Gastrocnemius medialis (tissue), 4 donors: ENCODE results near the gene AVEN. TPM values are rescaled to one million over a fixed set of nuclear protein-coding genes. Genes with fewer than 3 reads are reported as not detected.

Experiments used
- ATAC-seq, 2 donors: fragments of 150-250 bp; one replicate each; pipeline ENCODE4 v1.9.1; 2016
- DNase-seq, 2 donors: peaks; one replicate each; pipeline ENCODE4 v3.0.0-alpha.2; 2019
- H3K27ac ChIP-seq, 4 donors: fragments of 200-600 bp; sonication (generic); 1 replicate in 1 of 4; 2 replicates in 3 of 4; pipeline ENCODE4 v1.5.1; 2016 to 2018; ENCODE audit warnings: mild to moderate bottlenecking in 2 of 4, moderate library complexity in 1 of 4
- H3K27me3 ChIP-seq, 3 donors: fragments of 200-600 bp; sonication (generic) in 2 of 3; 1 replicate in 1 of 3; 2 replicates in 2 of 3; pipeline versions ENCODE4 v1.5.1 to v1.6.0; 2016 to 2019; ENCODE audit warnings: mild to moderate bottlenecking in 1 of 3, moderate library complexity in 1 of 3
- H3K36me3 ChIP-seq, 2 donors: fragments of 200-600 bp; sonication (generic) in 1 of 2; one replicate each; pipeline ENCODE4 v1.5.1; 2017 to 2018
- H3K4me1 ChIP-seq, 2 donors: fragments of 200-600 bp; sonication (generic) in 1 of 2; one replicate each; pipeline ENCODE4 v1.5.1; 2016 to 2017; ENCODE audit warnings: mild to moderate bottlenecking in 2 of 2
- H3K4me3 ChIP-seq, 4 donors: fragments of 200-600 bp; sonication (generic) in 3 of 4; 1 replicate in 1 of 4; 2 replicates in 3 of 4; pipeline ENCODE4 v1.5.1; 2016 to 2019; ENCODE audit warnings: mild to moderate bottlenecking in 2 of 4
- H3K9me3 ChIP-seq, 3 donors: fragments of 200-600 bp; sonication (generic) in 2 of 3; 1 replicate in 1 of 3; 2 replicates in 2 of 3; pipeline ENCODE4 v1.5.1; 2016 to 2019
- CTCF ChIP-seq, 5 experiments: fragments of 450-650 bp in 3 of 5; fragments of 200-600 bp in 2 of 5; sonication (generic) in 2 of 5; IDR thresholded peaks in 4 of 5; conservative IDR thresholded peaks in 1 of 5; 1 replicate in 4 of 5; 2 replicates in 1 of 5; pipeline ENCODE4 v1.5.1; 2016 to 2019; ENCODE audit warnings: antibody characterized with exemption in 5 of 5, mild to moderate bottlenecking in 3 of 5, moderate library complexity in 3 of 5
- POLR2A ChIP-seq, 2 donors: fragments of 450-650 bp; IDR thresholded peaks; one replicate each; pipeline ENCODE4 v1.6.1; 2017; ENCODE audit warnings: antibody characterized with exemption in 2 of 2, mild to moderate bottlenecking in 2 of 2, moderate library complexity in 2 of 2
- in situ Hi-C, 4 donors: fragments of 200-750 bp; cut with MboI; loops; one replicate each; pipeline versions ENCODE4 v1.15.0 to v1.8.0; 2017; ENCODE audit warnings: low sequenced_read_pairs in 4 of 4
- intact Hi-C: fragments of 100-400 bp; cut with DNase I; formaldehyde crosslinking; loops from one replicate; pipeline ENCODE4 v1.15.1; 2023; ENCODE audit warnings: low total_unique reads
- total RNA-seq, 4 donors: library from RNA; depleted of rRNA; stranded (reverse); fragments of >200 nt; gene quantifications; one replicate each; pipeline versions ENCODE4 v1.1.0 to v1.2.3, GENCODE V29; 2016

The AVEN gene
- total RNA-seq, 4 donors from 2014 or later = 17.4 to 36.2 (median 21.5) TPM

GRCh38 chr15:33955945-33956344 lies 83.1 kb downstream of the AVEN start:
- Histone ChIP-seq H3K4me3 (no peak overlapping the region), H3K9me3 (no peaks in the 10 kb centered on the region), H3K27me3 (no peaks in the 10 kb centered on the region), H3K4me1 (no peaks in the 10 kb centered on the region), H3K27ac (no peak overlapping the region), H3K36me3 (no peaks in the 10 kb centered on the region)
- in situ Hi-C loops (no loop called here), intact Hi-C loops (no loop called here)
- peak; percentile 65 to 71 for ATAC-seq
- DNase-seq = peak; percentile 19 to 23
- no peak for TF ChIP-seq CTCF (IDR thresholded peaks at IDR 0.05 in 4 of 5, conservative IDR thresholded peaks at IDR 0.05 in 1 of 5)
- TF ChIP-seq POLR2A (IDR thresholded peaks at IDR 0.05) = no peak

GRCh38 chr15:33946152-33946551 lies 92.9 kb downstream of the AVEN start:
- H3K27ac ChIP-seq = no peak overlapping the region
- no peaks in the 10 kb centered on the region for H3K36me3 ChIP-seq
- H3K4me1 ChIP-seq = no peaks in the 10 kb centered on the region
- H3K27me3 ChIP-seq = no peaks in the 10 kb centered on the region
- intact Hi-C loops = no loop called here
- no peaks in the 10 kb centered on the region for H3K9me3 ChIP-seq
- TF ChIP-seq POLR2A (IDR thresholded peaks at IDR 0.05) (no peak), CTCF (IDR thresholded peaks at IDR 0.05 in 4 of 5, conservative IDR thresholded peaks at IDR 0.05 in 1 of 5) (no peak)
- no peak overlapping the region for H3K4me3 ChIP-seq
- no peak for DNase-seq
- in situ Hi-C loops = no loop called here
- no peak for ATAC-seq

GRCh38 chr15:33941279-33942063 lies 97.5 kb downstream of the AVEN start:
- no peaks in the 10 kb centered on the region for H3K4me1 ChIP-seq
- ATAC-seq = no peak
- no peak overlapping the region for H3K27ac ChIP-seq
- TF ChIP-seq CTCF (IDR thresholded peaks at IDR 0.05 in 4 of 5, conservative IDR thresholded peaks at IDR 0.05 in 1 of 5) = no peak
- TF ChIP-seq POLR2A (IDR thresholded peaks at IDR 0.05) = no peak
- H3K27me3 ChIP-seq = no peaks in the 10 kb centered on the region
- no peak overlapping the region for H3K4me3 ChIP-seq
- intact Hi-C loops (no loop called here), in situ Hi-C loops (no loop called here)
- no peaks in the 10 kb centered on the region for H3K36me3 ChIP-seq
- no peaks in the 10 kb centered on the region for H3K9me3 ChIP-seq
- DNase-seq = no peak

GRCh38 chr15:33934921-33935320 lies 104.1 kb downstream of the AVEN start:
- H3K27ac ChIP-seq = no peak overlapping the region
- H3K4me1 ChIP-seq = no peaks in the 10 kb centered on the region
- no peaks in the 10 kb centered on the region for H3K27me3 ChIP-seq
- TF ChIP-seq POLR2A (IDR thresholded peaks at IDR 0.05) (no peak), CTCF (IDR thresholded peaks at IDR 0.05 in 4 of 5, conservative IDR thresholded peaks at IDR 0.05 in 1 of 5) (no peak)
- DNase-seq (no peak), ATAC-seq (no peak)
- no peak overlapping the region for H3K4me3 ChIP-seq
- intact Hi-C loops (no loop called here), in situ Hi-C loops (no loop called here)
- no peaks in the 10 kb centered on the region for H3K9me3 ChIP-seq
- H3K36me3 ChIP-seq = no peaks in the 10 kb centered on the region

GRCh38 chr15:33934396-33934795 lies 104.6 kb downstream of the AVEN start:
- no peak overlapping the region for H3K4me3 ChIP-seq
- H3K27me3 ChIP-seq = no peaks in the 10 kb centered on the region
- no peaks in the 10 kb centered on the region for H3K4me1 ChIP-seq
- DNase-seq (no peak), ATAC-seq (no peak)
- H3K36me3 ChIP-seq = no peaks in the 10 kb centered on the region
- no peak for TF ChIP-seq CTCF (IDR thresholded peaks at IDR 0.05 in 4 of 5, conservative IDR thresholded peaks at IDR 0.05 in 1 of 5)
- TF ChIP-seq POLR2A (IDR thresholded peaks at IDR 0.05) = no peak
- intact Hi-C loops (no loop called here), in situ Hi-C loops (no loop called here)
- no peaks in the 10 kb centered on the region for H3K9me3 ChIP-seq
- no peak overlapping the region for H3K27ac ChIP-seq
